HEK293T (cell line): ENCODE data around the gene VPS45.

Experiments used
- ELF4 ChIP-seq: fragments of 450-650 bp; IDR thresholded peaks from 2 replicates; pipeline ENCODE4 v1.6.1; 2017; ENCODE audit warnings: antibody characterized with exemption
- FOXA1 ChIP-seq: fragments of 450-650 bp; IDR thresholded peaks from 2 replicates; pipeline ENCODE4 v1.6.1; 2016; ENCODE audit warnings: mild to moderate bottlenecking
- FOXK2 ChIP-seq: fragments of 450-650 bp; IDR thresholded peaks from 2 replicates; pipeline ENCODE4 v1.6.1; 2016; ENCODE audit warnings: mild to moderate bottlenecking
- FOXM1 ChIP-seq: fragments of 450-650 bp; IDR thresholded peaks from 2 replicates; pipeline ENCODE4 v1.6.1; 2017; ENCODE audit warnings: mild to moderate bottlenecking, borderline replicate concordance
- HDGF ChIP-seq: fragments of 450-650 bp; IDR thresholded peaks from 2 replicates; pipeline ENCODE4 v1.6.1; 2017; ENCODE audit warnings: antibody characterized with exemption, borderline replicate concordance
- SUZ12 ChIP-seq: fragments of 450-650 bp; IDR thresholded peaks from 2 replicates; pipeline ENCODE4 v1.6.1; 2016; ENCODE audit warnings: mild to moderate bottlenecking
- TF ChIP-seq, protein P1 (sequence below): fragments of 450-650 bp; IDR thresholded peaks from 2 replicates; pipeline ENCODE4 v1.6.1; 2016

DNA sequence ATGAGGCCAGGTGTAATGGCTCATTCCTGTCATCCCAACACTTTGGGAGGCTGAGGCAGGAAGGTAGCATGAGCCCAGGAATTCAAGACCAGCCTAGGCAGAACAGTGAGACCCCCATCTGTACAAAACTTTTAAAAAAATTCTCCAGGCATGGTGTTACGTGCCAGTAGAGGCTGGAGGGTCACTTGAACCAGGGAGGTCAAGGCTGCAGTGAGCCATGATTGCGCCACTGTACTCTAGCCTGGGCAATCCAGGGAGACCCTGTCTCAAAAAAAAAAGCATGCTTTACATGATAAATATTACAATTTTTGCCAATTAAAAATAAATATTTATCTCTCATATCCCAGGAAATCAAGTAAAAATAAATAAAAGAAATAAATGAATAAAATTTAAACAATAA is 17.6 kb upstream of the VPS45 start:
- TF ChIP-seq FOXK2 (no peak), FOXM1 (no peak), SUZ12 (no peak), HDGF (no peak), FOXA1 (no peak), ELF4 (no peak)
- TF ChIP-seq, protein P1, sequence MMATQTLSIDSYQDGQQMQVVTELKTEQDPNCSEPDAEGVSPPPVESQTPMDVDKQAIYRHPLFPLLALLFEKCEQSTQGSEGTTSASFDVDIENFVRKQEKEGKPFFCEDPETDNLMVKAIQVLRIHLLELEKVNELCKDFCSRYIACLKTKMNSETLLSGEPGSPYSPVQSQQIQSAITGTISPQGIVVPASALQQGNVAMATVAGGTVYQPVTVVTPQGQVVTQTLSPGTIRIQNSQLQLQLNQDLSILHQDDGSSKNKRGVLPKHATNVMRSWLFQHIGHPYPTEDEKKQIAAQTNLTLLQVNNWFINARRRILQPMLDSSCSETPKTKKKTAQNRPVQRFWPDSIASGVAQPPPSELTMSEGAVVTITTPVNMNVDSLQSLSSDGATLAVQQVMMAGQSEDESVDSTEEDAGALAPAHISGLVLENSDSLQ: no peak
